AG09319 (cell line): ENCODE results near the gene PICALM.

Experiments used
- DNase-seq: peaks from one replicate; pipeline ENCODE4 v3.0.0-alpha.2; 2010; ENCODE audit warnings: low read depth; ENCODE audit errors: extremely low read depth
- TF ChIP-seq, protein P1 (sequence below): IDR thresholded peaks from 2 replicates; pipeline ENCODE4 v1.5.1; 2011; ENCODE audit warnings: low read depth, mild to moderate bottlenecking, inconsistent platforms, low read length, moderate library complexity

Gene PICALM

DNA sequence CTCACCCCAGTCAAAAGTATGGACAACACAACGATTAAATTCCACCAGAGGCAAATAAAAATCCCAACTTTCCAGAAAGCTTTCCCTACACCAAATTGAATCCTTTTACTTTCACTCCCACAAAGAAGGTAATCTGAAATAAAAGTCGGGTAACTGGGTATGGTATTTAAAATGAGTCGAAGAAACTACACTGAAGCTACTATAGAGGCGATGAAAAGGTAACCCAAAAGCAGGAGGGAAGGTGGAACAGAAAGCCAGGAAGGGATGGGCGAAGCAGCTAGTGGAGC, 1.1 kb downstream of the PICALM start:
- TF ChIP-seq, protein P1, sequence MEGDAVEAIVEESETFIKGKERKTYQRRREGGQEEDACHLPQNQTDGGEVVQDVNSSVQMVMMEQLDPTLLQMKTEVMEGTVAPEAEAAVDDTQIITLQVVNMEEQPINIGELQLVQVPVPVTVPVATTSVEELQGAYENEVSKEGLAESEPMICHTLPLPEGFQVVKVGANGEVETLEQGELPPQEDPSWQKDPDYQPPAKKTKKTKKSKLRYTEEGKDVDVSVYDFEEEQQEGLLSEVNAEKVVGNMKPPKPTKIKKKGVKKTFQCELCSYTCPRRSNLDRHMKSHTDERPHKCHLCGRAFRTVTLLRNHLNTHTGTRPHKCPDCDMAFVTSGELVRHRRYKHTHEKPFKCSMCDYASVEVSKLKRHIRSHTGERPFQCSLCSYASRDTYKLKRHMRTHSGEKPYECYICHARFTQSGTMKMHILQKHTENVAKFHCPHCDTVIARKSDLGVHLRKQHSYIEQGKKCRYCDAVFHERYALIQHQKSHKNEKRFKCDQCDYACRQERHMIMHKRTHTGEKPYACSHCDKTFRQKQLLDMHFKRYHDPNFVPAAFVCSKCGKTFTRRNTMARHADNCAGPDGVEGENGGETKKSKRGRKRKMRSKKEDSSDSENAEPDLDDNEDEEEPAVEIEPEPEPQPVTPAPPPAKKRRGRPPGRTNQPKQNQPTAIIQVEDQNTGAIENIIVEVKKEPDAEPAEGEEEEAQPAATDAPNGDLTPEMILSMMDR, result no peak
- no peak for DNase-seq

DNA sequence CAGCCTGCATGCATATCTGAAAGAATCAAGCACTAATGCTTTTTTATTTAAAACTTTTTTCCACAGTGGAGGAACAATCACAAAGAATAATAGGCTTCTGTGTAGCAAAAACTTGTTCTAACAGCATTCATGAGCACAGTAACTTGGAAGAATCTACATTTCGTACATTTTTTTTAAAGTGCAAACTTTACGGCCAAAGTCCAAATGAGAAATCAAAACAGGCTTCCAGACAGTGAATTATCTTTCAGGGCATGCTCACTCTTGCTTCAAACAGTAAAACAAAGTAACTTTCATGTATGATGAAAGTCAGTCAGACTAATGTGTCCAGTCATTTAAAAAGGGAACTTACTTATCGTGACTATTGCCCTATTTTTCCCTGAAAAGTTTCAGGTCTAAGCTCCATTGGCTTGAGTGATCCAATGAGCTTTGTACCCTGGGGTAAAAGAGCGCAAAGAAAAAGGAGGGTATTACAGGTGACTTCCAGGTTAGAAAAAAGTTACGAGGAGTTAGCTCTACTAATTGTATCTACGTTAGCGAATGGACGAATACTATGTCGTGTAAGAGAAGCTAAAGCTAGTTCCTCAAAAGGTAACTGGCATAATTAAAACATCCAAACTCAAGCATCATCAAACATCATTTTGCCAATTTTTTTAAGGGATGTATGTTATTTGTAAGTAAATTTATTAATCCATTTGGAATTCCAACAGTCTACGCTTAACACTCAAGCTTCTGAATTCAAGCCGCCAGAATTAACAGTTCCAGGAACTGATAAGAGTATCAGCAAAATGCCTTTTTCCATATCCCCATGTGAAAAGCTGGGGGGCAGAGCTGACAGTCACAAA, 1.7 kb downstream of the PICALM start:
- TF ChIP-seq, protein P1, result no peak
- DNase-seq, result no peak

DNA sequence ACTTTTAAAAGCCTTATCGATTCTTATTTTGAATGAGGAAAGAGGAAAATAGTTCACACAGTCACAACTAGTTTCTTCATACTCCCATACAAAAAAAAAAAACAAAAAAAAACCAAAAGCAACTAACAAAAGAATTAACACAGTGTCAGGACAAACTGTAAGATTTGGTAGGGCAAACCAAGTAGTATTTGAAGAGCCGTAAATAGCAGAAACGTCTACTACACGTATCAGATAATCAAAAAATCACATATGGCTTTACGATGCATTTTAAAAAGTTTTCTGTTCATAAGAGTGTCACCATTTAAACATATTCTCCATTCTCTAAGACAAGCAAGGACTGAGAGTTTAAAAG, 2.3 kb downstream of the PICALM start:
- TF ChIP-seq, protein P1, result no peak
- no peak for DNase-seq

DNA sequence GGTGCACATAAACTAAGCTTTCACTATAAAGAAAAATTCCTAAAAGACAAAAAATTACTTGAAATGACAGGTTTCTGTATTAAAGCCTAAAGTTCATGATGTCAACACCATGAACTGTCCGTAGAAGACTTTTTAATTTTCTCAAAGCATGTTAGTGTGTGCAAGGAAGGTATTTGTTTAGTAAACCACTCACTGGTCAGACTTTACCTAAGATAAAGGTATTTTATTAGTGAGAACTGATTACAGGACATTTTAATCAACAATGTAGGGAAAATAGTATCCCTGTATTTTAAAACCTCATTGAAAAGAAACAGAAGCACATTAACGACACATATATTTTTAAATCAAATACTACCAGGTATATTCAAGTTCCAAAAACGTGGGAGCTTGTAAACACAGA, 2.9 kb downstream of the PICALM start:
- DNase-seq, result no peak
- TF ChIP-seq, protein P1, result no peak; the same call in 1 of the 2 replicates

DNA sequence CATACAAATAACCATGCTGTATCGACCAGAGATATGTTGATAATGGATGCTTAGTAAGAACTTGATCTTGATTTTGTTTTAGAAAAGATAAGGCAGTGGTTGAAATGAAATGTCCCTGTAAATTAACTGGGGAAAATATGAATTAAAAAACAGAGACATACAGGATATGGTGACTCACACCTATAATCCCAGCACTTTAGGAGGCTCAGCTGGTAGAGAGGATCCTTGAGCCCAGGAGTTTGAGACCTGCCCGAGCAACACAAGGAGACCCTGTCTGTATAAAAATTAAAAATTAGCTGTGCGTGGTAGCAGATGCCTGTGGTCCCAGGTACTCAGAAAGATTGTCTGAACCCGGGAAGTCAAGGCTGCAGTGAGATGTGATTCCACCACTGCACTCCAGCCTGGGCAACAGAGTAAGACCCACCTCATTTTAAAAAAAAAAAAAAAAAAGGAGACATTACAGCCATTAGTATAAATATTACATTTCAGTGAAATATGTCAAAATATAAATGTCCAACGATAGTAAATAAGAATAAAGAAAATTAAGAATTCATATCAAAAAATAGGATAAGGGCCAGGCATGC, 4.6 kb downstream of the PICALM start:
- TF ChIP-seq, protein P1, result no peak
- no peak for DNase-seq

DNA sequence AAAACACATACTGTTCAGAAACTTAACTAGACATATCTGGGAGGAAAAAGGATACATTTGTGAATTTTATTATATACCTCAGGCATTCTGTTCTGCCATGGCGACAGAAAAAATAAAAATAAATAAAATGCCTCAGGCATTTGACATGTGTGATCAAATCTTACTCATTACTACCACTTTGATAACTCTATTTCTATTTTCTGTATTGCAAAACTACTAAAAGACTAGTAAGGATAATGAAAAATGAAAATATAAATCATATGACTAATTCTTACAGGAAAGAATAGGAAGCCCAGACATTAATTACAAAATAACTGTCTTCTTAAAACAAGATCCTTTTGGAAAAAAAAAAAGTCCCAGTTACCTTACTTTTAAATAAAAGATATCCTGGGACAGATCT, 5.3 kb downstream of the PICALM start:
- DNase-seq, result no peak
- TF ChIP-seq, protein P1, result no peak

DNA sequence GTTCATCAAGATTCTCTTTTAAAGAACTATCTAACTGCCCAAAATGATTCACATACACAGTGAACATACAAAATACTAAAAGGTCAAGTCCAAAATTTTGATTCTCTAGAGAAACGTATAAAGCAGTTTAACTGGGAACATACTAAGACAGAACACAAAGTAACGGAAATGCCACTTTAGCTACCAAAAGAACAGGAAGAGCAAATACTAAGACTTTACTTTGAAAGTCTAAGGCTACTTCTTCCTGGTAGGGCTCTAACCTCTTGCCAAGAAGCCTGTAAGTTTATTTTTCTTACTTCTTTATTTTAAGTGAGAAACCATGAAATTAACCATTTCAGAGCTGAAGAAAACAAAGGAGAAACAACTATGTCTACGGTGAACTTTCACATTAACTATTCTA, 6.2 kb downstream of the PICALM start:
- DNase-seq, result no peak
- TF ChIP-seq, protein P1, result no peak
